SH-SY5Y (cell line): ENCODE measurements around the gene CDC42EP4.

Experiments used
- GATA2 ChIP-seq: IDR thresholded peaks from 2 replicates; pipeline ENCODE4 v1.6.1; 2011; ENCODE audit warnings: mild to moderate bottlenecking, low read depth, low read length
- GATA3 ChIP-seq: IDR thresholded peaks from 2 replicates; pipeline ENCODE4 v1.6.1; 2011; ENCODE audit warnings: low read depth, mild to moderate bottlenecking, low read length, moderate library complexity

Gene CDC42EP4

GRCh38 chr17:73318836-73319235, 7.0 kb upstream of the CDC42EP4 start:
- no peak for TF ChIP-seq GATA3
- no peak for TF ChIP-seq GATA2

GRCh38 chr17:73318427-73318813, 6.6 kb upstream of the CDC42EP4 start:
- TF ChIP-seq GATA2 = no peak
- TF ChIP-seq GATA3 = no peak

- TF ChIP-seq GATA3 (no peak), GATA2 (no peak)
Measured at GRCh38 chr17:73317513-73318426, 6.0 kb upstream of the CDC42EP4 start.

GRCh38 chr17:73316919-73317505, 5.2 kb upstream of the CDC42EP4 start:
- TF ChIP-seq GATA3 (no peak), GATA2 (no peak)

GRCh38 chr17:73315471-73315870, 3.7 kb upstream of the CDC42EP4 start:
- TF ChIP-seq GATA3 (no peak), GATA2 (no peak)

GRCh38 chr17:73313526-73314127, 1.8 kb upstream of the CDC42EP4 start:
- TF ChIP-seq GATA3 (no peak), GATA2 (no peak)

- TF ChIP-seq GATA3 (no peak), GATA2 (no peak)
Measured at GRCh38 chr17:73311428-73311780, 397 bp downstream of the CDC42EP4 start.

GRCh38 chr17:73309727-73310596, 1.8 kb downstream of the CDC42EP4 start:
- TF ChIP-seq GATA3 (no peak), GATA2 (no peak; the same call in 1 of the 2 replicates)

GRCh38 chr17:73308017-73308823, 3.6 kb downstream of the CDC42EP4 start:
- no peak for TF ChIP-seq GATA3
- peak; percentile 57 for TF ChIP-seq GATA2

GRCh38 chr17:73307130-73307529, 4.7 kb downstream of the CDC42EP4 start:
- TF ChIP-seq GATA3 = no peak
- TF ChIP-seq GATA2 = no peak

GRCh38 chr17:73305845-73306836, 5.7 kb downstream of the CDC42EP4 start:
- TF ChIP-seq GATA2 (no peak), GATA3 (no peak)

- no peak for TF ChIP-seq GATA3
- TF ChIP-seq GATA2 = no peak
Measured at GRCh38 chr17:73304971-73305812, 6.6 kb downstream of the CDC42EP4 start.
